ENCODE results near the gene POP7.
"Not testable (repeated sequence)": the region's sequence is repeated elsewhere in the genome, so short reads cannot be mapped to it uniquely, and the experiment has no call there.

Gene POP7

DNA sequence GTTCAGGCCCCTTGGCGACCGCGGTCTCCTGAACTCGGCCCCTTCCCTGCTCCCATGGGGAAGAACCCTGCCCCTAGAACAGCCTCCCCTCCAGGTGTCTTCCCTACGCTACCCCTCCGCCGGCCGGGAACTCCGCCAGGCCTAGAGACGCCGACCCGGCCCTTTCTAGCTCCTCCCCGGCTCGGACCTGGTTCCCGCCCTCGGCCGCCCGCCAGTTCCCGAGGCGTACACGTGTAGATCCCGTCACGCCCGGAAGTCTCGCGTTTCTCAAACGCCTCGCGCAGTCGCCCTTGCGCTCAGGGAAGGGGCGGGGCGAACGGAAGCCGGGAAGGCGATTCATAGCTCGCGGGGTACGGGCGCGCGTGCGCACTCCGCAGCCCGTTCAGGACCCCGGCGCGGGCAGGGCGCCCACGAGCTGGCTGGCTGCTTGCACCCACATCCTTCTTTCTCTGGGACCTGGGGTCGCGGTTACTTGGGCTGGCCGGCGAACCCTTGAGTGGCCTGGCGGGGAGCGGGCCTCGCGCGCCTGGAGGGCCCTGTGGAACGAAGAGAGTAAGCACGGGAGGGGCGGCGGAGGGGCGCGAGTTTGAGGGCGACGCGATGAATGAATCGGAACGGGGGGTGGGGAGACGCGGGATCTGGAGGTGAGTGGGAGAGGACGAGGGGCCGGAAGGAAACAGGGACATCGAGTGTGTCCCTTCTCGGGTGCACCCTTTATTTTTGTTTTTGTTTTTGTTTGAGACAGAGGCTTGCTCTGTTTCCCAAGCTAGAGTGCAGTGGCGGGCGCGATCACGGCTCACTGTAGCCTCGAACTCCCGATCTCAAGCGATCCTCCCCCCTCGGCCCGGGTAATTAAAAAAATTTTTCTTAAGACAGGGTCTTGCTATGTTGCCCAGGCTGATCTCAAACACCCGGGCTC is at the start of gene POP7:
TSS of gene POP7 (plus strand) at position 369 of the 919 bp plus-strand sequence. CDS start 710 bp downstream, outside the sequence.
- DNase-seq = peak; percentile 36 to 99 (median 92)

DNA sequence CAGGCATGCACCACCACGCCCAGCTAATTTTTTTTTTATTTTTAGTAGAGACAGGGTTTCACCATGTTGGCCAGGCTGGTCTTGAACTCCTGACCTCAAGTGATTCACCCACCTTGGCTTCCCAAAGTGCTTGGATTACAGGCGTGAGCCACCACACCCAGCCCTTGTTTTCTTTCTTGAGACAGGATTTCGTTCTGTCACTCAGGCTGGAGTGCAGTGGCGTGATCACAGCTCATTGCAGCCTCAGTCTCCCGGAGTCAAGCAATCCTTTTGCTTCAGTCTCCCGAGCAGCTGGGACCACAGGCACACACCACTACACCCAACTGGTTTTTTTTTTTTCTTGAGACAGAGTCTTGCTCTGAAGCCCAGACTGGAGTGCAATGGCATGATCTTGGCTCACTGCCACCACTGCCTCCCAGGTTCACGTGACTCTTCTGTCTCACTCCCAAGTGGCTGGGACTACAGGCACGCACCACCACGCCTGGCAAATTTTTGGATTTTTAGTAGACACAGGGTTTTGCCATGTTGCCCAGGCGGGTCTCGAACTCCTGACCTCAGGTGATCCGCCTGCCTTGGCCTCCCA is 43.6 kb upstream of the POP7 start:
- DNase-seq = not testable (repeated sequence)

DNA sequence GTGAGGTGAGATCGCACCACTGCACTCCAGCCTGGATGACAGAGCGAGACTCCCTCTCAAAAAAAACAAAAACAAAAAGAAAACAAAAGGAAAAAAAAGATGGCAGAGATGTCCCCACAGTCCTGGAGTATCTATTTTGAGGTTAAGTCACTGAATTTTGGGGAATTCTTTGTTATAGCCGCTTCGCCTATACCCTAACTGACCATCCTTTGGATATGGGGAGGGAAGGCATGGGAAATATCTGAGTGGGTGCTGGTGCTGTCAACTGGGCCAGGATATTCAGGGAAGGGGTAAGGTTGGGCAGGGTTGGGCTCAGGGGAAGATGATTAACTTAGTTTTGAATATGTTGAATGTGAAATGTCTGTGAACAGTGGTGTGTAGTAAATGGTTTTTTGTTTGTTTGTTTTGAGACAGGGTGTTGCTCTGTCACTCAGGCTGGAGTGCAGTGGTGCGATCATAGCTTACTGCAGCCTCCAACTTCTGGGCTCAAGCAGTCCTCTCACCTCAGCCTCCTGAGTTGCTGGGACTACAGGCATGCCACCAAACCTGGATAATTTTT is 40.7 kb upstream of the POP7 start:
- no peak for DNase-seq

DNA sequence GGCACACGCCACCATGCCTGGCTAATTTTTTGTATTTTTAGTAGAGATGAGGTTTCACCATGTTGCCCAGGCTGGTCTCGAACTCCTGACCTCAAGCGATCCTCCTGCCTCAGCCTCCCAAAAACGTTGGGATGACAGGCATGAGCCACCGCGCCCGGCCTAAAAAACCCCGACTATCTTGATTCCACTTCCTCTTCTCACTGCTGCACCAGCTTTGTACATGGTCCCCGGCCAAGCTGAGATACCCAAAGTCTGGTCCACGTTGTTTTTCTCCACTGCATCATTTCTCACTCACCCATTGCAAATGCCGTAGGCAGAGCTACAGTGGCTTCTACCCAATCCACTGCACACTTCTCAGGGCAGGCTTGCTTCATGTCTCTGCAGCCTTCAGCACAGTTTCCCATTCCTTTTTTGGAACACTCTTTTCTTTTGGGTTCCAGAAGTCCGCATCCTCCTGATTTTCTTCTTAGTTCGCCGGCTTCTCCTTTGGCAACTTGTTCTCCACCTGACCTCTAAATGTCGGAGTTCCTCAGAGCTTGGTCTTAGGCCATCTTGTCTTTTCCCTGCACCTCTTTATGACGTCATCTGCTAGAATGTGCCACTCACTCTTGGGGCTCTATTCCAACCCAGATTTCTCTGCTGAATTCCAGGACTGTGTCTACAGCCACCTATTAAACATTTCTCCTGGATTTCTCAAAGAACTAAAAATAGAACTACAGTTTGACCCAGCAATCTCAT is 38.4 kb upstream of the POP7 start:
- DNase-seq = no peak

DNA sequence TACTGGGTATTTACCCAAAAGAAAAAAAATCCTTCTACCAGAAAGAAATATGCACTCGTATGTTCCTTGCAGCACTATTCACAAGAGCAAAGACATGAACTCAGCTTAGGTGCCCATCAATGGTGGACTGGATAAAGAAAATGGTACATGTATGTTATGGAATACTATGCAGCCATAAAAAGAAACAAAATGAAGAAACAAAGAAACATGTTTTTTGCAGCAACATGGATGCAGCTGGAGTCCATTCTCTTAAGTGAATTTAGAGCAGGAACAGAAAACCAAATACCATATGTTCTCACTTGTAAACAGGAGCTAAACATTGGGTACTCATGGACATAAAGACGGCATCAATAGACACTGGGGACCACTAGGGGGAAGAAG is 37.9 kb upstream of the POP7 start:
- DNase-seq = no peak

DNA sequence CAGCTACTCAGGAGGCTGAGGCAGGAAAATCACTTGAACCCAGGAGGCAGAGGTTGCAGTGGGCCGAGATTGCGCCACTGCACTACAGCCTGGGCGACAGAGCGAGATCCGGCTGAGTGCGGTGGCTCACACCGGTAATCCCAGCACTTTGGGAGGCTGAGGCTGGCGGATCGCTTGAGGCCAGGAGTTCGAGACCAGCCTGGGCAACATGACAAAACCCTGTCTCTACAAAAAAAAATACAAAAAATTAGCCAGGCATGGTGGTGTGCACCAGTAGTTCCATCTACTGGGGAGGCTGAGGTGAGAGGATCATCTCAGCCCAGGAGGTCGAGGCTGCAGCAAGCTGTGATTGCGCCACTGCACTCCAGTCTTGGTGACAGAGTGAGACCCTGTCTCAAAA is 36.8 kb upstream of the POP7 start:
- DNase-seq = not testable (repeated sequence)

DNA sequence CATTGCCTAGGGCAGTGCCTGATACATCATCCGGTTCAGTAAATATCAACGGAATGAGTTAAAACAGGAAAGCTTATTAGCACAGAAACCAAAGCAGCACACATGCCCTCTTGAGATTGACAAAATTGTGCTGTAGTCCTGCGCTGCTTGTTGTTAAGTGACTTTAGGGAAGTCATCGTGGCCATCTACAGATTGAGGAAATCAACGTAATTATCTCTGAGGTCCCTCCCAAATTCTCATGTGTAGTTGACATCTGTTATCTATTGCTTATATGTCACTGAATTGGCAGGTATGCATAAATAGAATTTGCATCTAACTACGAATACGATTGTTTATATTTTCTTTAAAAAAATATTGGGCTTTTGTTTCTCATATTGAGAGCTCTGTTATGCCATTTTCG is 35.8 kb upstream of the POP7 start:
- no peak for DNase-seq

DNA sequence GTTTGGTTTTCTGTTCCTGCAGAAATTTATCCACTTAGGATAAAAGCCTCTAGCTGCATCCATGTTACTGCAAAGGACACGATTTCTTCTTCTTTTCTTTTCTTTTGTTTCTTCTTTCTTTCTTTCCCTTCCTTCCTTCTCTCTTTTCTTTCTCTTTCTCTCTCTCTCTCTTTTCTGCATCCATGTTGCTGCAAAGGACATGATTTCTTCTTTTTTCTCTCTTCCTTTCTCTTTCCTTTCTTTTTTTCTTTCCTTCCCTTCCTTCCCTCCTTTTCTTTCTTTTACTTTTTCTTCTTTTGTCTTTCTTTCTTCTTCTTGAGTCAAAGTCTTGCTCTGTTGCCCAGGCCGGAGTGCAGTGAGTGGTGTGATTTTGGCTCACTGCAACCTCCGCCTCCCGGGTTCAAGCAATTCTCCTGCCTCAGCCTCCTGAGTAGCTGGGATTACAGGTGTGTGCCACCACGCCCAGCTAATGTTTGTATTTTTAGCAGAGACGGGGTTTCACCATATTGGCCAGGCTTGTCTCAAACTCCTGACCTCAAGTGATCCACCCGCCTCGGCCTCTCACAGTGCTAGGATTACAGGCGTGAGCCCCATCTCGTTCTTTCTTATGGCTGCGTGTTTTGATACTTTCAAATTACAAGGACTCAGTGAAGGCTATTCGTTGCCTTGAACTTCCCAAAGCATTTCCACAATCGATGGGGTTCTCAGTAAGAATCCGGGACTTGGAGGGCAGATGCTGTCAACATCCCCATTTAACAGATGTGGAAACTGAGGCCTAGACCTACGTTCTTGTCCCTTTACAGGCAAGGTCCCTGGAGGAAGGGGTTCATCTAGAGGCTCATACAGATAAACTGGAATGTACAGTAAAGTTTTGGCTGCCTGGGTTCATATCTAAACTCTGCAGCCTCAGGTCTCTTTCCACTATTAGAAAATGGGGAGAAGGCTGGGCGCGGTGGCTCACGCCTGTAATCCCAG is 34.3 kb upstream of the POP7 start:
- no peak for DNase-seq

DNA sequence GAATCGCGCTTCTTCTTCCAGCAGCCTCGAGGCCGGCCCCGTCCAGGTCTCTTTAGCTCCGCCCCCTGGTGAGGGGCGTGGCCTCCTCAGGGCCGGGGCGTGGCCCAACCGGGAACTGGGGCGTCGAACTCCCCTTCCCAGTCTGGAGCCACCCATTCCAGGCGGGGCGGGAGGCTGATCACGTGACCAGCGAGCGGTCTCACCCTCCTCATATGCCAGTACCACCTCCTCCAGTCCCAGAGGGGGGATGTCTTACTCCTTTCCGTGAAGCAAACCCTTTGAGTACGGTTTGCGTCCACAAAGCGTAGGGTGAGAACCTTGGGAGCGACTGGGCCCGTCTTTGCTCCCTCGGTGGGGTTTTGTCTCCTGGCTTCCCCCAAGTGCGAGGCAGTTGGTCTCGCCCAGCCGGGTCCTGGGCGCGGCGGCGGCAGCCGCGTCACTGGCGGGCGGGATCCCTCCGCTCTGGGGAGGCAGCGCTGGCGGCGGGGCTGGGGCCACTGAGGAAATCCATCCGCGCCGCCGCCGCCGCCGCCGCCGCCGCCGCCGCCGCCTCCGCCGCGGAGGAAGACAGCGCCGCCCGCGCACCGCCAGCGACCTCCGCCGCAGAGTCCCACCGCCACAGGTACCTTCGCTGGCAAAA is 32.5 kb upstream of the POP7 start, which contains the start of gene GNB2:
TSS of gene GNB2 (plus strand) at position 439 of the 640 bp plus-strand sequence. CDS start 2,526 bp downstream, outside the sequence.
- DNase-seq = peak; percentile 79 to 100 (median 98)

DNA sequence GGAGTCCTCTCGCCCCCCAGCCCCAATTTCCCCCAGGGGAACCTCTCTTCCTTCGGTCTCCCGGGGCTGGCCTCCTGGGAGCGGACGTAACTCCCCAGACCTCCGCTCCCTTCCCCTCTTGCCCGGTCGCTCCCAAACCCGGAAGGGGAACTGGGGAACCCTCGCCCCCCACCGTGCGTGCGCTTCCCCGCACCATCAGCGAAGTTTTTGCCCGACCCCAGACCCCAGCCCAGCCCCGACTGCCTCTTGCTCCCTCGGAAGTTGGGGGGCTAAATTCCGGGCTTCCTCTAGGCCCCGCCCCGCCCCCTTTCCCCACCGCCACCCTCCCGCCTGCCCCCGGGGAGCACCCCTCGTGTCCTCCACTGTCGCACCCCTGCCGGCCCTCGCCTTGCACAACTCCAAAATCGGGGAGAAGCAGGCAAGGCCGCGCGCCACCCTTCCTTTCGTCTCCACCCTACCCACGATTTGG is 31.9 kb upstream of the POP7 start:
- DNase-seq = peak in 26 of 56 donors; percentile 27 to 71 (median 54)

DNA sequence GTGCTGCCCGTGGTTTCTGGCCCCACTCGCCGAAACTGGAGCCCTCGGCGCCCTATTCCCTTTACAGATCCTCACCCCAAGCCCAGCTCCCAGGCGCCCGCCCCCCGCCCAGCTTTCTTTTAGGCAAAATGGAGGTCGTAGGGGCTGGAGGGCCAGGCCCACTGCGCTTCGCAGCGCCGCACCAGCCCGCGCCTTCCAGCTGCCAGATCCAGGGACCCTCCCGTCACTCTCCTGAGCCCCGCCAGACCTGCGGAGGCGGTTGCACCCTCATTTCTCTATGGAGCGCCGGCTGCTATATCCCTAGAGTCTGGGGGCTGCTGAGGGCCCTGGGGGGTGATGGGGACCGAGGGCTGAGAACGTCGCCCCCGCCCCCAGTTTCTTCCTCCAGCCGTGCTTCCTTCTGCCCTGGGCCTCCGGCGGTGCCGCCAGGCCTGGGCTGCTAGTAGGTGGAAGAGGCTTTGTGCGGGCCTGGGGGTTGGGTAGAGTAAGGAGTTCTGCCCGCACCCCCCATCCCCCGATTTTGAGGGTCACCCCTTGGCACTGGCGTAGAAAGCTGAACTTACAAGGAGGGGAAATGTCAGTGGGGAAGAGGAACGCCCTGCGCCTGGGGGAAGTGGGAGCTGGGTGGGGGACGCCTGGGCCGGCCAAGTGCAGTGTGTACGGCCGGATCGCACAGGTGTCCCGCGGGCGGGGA is 31.4 kb upstream of the POP7 start:
- DNase-seq = peak in 15 of 56 donors; percentile 13 to 52 (median 37)

DNA sequence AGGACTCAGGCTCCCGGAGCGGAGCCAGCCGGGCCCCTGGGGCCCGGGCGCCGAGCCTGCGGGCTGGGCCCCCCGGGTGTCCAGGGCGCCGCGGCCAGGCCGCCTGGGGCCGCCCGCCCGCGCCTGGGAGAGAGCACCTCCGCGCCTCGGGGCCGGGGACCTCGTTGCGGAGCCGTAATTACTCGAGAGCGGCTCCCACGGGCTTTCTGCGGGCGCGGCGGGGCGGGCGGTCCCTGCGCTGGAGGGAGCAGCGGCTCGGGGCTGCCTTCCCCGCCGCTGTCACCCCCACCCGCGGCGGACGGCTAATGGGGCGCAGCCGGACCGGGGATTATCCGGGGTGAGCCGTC is 30.8 kb upstream of the POP7 start:
- DNase-seq = peak in 2 of 56 donors; percentile 65

DNA sequence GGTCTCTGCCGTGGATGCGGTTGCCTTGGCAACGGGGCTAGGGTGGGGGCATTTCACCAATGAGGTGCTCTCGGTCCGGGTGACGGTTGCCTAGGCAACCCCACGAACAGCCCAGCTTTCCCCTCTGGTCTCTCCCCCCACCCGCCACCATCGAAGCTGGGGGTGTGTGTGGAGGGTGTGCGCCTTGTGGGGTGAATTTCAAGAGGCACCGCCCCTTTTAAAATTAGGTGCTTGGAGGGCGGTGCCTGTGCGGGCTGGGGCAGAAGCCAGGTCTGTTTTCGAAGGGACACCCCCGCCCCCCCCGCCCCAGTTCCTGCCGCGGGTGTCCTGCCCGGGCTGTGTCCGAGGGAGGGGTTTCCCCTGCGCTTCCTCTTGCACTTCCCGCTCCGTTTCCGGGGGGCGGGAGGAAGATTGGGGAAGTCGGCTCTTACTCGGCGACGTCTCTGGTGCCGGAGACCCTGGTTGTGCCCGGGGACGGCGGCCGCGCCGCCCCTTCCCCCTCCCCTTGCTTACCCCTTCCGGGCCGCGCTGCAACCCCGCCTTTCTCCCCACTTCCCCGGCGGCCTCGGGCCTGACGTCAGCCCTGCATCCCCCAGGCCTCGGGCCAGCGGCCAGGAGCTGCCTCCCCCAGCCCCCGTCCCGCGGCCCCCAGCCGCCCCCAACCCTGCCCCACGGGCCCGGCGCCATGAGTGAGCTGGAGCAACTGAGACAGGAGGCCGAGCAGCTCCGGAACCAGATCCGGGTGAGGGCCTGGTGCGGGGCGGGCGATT is 30.2 kb upstream of the POP7 start:
- DNase-seq = peak in 55 of 56 donors; percentile 14 to 96 (median 81)

DNA sequence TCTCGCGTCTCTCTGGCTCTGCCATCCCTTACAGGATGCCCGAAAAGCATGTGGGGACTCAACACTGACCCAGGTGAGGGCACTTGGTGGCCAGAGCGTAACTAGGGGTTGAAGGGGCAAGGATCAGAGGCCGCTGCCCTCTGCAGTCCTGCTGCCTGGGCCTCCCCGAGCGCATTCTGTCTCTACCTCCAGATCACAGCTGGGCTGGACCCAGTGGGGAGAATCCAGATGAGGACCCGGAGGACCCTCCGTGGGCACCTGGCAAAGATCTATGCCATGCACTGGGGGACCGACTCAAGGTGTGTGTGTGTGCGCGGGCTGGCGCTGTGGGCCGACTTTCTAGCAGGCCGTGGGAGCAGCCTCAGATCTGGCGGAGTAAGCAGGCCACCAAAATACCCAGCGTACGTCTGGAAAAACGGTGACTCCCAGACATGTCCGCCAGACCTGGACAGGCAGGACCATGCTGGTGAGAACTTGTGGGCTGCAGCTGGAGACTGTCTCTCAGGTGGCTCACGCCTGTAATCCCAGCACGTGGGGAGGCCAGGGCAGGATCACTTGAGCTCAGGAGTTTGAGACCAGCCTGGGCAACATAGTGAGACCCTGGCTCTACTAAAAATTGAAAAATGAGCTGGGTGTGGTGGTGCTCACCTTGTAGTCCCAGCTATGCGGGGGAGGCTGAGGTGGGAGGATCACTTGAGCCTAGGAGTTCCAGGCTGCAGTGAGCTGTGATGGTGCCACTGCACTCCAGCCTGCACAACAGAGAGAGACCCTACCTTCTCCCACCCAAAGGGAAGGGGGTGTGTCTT is 29.2 kb upstream of the POP7 start:
- peak in 2 of 56 donors; percentile 19 to 22 for DNase-seq

DNA sequence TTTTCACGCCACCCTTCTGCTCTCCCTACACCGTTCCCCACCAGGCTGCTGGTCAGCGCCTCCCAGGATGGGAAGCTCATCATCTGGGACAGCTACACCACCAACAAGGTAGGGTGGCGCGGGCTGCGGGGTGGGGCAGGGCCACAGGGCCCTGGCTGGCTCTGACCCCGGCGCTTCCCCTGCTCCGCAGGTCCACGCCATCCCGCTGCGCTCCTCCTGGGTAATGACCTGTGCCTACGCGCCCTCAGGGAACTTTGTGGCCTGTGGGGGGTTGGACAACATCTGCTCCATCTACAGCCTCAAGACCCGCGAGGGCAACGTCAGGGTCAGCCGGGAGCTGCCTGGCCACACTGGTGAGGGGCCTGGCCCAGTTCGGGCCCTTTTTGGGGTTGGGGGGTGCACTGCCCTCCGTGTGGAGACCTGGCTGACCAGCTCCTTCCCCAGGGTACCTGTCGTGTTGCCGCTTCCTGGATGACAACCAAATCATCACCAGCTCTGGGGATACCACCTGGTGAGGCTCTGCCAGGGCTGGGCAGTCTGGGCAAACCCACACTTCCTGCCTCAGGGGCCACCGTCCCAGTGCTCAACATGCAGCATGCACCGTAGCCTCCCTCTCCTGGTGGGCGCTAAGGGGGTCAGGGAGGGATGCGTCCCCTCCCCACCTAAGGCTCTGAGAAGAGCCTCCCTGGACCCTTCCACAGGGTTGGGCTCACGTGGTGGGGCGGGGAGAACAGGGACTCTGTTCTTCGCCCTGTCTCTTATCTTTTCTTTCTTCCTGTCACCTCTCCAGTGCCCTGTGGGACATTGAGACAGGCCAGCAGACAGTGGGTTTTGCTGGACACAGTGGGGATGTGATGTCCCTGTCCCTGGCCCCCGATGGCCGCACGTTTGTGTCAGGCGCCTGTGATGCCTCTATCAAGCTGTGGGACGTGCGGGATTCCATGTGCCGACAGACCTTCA is 28.3 kb upstream of the POP7 start:
- no peak for DNase-seq

All from nucleus accumbens (tissue), 56 donors.